HG03097 (cell line): ENCODE measurements around the gene PDGFC.
"Not testable (repeated sequence)": the region's sequence is repeated elsewhere in the genome, so short reads cannot be mapped to it uniquely, and the experiment has no call there.

Source experiments
- ATAC-seq: cut with Tn5 transposase; IDR thresholded peaks from one replicate; pipeline ENCODE4 v1.9.1; 2021; ENCODE audit not compliant: unreplicated experiment, low FRiP score

PDGFC gene

DNA sequence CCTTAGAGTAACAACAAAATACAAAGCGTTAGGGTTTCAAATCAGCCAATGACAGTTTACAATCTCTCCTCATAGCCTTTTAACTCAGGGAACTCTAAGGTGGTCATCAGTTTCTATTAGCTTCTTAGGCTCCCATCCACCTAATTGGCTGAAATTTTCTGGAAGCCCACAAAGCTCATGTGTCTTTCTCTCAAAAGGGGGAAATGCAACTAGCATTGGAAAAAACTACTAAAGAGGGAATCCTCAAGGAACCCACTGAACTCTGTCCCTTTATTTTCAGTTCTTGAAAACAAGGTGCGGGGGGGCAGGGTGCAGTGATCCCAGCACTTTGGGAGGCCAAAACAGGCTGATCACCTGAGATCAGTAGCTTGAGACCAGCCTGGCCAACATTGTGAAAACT lies 56.4 kb downstream of the PDGFC start:
- no peak for ATAC-seq

DNA sequence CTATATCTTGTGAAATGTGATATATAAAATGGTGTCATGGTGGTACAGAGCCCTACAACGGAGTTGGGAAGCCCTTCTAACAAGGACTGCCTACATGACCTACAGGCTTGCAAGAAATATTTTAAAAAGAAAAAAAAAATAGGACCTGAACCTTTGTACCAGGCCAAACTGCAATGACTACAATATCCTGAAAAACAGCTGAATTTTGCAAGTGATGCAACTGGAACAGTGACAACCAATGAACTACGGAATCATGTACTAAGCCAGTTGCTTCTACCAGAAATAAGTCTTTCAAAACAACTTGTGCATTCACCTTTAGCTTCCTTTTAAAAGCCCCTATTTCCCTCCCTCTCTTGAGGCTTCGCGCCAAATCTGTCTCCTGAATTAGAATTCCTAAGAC lies 58.4 kb downstream of the PDGFC start:
- no peak for ATAC-seq

DNA sequence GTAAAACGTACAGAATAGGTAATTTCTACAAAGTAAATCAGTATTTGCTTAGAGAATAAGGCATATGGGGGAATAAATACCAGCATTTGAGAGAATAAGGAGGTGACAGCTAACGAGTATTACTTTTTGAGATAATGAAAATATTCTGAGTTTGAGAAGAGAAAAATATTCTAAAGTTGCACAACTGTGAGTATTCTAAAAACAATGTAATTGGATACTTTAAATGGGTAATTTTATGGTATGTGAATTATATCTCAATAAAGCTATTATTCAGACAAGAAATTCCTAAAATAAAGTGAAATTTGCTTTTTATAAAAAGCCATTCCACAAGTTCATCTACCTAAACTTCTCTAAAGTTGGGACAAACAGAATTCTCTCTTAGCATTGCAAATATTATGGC lies 62.6 kb downstream of the PDGFC start:
- ATAC-seq = no peak

DNA sequence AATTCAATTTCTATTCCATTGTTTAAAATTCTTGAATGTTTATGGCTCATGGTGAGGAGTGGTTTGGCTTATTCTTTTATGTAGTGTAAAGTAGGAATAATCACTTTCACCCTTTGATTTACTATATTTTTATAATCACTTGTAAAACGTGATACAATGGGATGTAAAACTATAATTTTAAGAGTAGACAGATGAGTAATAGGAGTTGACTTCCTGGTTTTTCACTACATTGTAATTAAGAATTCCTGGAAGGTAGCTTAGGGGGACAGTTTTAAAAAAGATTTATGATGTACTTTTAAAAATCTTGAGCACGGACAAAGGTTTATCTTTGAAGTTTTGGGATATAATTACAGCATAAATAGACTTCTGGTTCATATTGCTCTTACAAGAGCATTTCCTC lies 65.3 kb downstream of the PDGFC start:
- ATAC-seq = no peak

DNA sequence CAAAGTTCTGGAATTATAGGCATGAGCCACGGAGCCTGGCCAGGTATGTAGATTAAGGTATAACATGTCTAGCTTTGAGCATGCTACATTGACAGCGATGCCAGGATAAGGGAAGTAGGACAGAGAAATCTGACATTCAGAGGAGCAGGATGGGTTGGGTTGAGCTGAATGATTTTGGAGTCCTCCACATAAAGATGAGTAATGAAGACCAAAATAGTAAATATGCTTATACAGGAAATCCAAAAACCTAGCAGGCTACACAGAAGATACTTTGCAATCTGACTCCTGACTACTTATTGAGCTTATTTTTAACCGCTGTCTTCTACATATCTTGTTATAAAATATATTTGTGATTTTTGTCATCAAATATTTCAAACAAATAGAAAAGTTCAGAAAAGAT lies 69.7 kb downstream of the PDGFC start:
- no peak for ATAC-seq

DNA sequence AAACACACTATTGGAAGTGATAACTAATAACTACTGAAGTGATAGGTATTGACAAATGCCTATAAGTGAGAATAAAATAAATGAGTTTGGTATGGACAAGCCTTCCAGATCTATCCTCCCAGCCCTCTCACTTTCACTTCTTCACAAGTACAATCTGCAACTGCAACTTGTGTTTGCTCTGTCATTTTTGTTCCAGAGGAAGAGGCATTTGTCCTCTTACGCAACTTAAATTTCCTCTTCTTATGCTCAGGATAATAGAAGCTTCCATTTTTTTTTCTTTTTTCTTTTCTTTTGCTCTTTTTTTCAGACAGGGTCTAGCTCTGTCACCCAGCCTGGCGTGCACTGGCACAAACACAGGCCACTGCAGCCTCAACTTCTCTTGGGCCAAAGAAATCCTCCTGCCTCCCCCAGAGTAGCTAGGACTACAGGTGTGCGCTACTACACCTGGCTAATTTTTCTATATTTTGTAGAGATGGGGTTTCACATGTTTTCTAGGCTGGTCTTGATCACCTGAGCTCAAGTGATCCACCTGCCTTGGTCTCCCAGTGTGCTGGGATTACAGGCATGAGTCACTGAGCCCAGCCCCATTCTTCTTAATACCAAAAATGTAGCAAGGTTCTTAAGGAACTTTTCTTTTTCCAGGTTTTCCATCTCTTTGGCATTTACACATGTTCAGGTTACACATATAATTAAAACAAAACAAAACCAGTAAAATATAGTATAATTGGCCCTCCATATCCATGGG lies 73.1 kb downstream of the PDGFC start:
- ATAC-seq = no peak

DNA sequence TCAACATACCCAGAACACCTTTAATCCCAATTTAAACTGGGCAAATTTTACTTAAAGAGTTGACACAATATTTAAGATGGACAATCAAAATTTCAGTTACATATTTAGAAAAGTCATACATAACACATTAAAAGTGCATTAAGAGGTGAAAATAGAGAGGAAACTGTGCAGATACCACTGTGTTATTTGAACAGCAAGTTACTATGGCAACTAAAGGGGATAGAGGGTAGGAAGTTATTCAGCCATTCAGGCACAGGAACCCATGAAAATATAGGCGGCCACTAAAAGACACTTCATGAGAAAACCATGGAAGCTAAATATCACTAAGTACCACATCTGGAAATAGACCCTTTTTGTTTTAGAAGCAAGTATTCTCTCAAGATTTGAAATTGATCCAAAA lies 75.1 kb downstream of the PDGFC start:
- no peak for ATAC-seq

DNA sequence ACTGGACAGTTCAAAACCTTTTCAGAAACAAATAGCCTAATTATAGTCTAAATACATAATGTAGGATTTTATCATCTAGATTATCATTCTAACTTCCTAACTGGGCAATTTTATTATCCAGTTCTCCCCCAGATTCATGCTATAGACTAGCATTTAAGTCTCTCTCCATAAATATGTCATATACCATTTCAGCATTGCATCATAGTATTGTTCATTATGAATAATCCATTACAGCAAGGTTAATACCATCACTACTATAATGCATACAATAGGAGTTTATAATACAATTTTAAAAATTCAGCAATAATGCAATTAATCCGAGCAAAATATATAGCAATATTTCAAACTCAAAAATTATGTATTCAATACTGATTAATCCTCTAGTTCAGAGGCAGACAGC lies 77.4 kb downstream of the PDGFC start:
- ATAC-seq = no peak

DNA sequence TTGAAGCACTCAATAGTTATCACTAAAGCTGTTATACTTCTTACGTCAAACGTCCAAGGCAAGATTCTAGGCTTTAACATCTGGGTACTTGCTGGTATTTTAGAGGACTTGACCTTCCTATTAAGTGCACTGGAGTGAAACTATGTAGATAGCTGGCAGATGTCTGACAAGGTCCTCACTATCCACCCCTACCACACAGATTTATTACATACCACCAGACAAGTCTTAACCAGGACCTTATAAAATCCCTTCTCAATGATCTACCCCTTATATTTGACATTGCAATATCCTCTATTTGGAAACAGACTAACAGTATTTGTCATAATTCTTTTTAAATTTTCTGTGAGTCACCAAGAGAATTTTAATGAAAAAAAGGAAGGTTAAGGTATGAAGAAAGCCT lies 78.8 kb downstream of the PDGFC start:
- no peak for ATAC-seq

DNA sequence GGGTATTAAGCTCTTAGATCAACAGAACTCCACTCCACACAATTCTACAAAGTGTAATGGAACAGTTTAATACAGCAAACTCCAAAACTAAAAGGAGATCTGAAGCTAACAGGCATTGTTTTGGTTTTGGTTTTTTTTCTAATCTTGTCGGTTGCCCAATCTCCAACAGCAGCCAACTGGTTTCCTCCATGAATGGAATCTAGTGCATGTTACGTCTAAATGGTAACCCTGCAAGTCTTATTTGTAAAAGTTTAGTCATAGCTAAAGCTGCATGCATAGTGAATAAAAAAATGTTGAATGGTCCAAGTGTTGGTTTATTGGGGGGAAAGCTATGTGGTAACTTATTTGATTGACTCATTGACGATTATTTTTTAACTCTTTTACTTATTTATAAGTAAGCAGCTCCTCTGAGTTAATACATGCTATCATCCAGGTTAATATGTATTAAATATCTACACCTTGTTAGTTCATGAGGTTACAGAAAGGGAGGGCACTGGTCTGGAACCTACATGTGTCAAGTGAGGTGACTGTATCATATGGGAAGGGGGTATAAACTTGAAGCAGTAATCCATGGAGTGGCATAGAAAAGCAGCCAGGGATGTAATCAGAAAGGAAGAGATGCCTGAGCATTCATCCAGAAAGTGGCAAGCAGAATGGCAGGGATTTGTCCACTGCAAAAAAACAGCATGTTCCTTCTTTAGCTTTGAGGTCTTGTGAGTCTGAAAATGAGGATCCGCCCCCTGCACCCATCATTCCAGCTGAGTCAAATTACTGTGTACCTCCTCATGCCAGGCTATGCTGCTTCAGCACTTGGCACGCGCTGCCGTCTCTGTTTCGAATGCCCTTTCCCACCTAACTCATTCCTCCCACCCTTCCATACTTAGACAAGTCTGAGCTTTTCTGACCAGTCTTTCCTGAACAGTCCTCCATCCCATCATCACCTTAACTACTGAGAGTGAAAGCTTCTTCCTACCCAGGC lies 81.7 kb downstream of the PDGFC start:
- ATAC-seq = no peak

DNA sequence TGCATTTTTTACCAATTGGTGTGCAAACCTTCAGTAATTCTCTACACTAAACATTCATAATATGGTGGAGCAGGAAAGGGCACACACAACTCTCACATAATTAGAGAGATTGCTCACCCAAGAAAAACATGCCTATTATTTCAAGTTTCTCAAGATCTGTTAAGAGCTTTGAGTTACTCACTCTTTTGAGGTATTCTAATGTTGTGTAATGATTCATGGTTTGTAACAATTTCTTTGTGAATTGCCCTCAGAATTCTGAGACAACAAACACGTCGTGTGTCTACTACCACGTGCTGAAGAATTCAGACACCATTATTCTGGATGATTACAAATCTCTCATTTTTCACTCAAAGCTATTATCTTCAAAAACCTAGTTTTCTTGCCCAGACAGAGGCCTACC lies 82.8 kb downstream of the PDGFC start:
- ATAC-seq = no peak

DNA sequence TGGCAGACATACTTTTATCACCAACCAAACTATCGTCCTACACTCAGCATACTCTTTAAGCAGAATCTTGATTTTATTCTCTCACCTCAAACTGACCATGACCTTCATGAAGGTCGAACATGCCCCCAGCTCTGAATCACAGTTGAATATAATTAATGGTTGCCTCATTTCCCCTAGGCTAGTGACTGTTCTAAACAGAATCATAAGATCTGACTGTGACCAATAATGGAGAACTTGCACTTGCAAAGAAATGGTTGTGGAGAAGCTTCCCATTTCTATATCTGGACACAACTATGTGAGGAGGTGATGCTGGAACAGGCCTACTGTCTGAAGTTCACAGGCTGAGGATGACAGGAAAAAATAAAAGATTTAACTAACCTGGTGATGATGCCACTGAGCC lies 85.1 kb downstream of the PDGFC start:
- no peak for ATAC-seq

DNA sequence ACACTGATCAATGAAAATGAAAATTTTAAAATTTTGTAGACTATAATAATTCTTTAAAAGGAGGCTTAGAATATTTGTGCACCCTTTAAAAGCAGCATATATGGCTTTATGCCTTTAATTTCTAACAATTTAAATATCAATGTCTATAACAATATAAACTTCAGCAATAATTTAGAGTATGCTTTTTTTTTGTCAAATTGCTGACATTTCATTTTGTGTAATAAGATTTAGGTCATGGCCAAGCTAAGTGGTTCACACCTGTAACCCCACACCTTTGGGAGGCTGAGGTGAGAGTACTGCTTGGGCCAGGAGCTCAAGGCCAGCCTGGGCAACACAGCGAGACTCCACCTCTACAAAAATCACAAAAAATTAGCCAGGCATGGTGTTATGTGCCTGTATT lies 86.2 kb downstream of the PDGFC start:
- no peak for ATAC-seq

DNA sequence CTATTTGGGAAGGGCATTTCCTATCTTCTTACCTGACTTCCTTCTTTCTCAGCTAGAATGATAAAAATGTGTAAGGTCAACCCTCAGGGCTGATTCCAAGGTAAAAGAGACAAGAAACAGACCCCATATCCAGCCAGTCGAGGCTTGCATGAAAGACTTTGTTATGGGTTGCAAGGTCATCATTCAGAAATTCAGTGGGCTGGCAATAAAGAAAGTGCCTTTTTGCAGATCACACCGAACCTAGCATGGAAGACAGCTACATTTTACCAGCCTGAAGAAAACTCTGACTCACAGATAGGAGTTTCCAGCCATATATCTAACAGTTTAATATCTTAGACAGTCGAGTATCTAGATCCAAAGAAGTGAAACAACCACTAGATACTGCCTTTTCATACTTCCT lies 87.4 kb downstream of the PDGFC start:
- ATAC-seq = no peak

DNA sequence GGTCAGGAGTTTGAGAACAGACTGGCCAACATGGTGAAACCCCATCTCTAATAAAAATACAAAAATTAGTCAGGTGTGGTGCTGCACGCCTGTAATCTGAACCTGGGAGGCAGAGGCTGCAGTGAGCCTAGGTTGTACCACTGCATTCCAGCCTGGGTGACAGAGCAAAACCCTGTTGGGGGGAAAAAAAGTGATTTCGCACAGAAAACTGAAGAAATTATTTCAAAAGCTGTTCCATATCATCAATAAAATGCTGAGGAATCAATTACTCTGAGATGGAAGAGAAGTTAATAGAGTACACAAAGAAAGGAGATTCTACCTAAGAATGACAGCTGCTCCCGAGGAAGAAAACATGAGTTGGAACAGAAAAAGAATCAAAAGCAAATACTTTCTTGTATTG lies 95.9 kb downstream of the PDGFC start:
- ATAC-seq = no peak

DNA sequence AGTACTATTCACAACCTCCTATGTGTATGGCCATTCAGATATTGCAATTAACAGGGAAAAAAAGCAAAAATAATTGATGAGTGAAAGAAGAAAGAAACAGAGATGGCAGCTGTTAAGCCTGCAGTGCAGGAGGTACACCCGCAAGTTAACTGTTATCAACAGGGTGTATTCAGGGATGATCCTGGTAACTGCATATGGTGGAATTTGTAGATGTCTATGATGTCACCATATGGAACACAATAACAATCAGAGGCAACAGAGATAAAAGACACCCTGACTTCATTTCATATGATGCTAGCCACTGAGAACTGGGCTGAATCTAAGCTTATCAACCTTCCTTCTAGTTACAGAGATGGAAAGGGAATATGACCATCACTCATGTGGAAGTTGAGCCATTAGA lies 96.5 kb downstream of the PDGFC start:
- no peak for ATAC-seq

DNA sequence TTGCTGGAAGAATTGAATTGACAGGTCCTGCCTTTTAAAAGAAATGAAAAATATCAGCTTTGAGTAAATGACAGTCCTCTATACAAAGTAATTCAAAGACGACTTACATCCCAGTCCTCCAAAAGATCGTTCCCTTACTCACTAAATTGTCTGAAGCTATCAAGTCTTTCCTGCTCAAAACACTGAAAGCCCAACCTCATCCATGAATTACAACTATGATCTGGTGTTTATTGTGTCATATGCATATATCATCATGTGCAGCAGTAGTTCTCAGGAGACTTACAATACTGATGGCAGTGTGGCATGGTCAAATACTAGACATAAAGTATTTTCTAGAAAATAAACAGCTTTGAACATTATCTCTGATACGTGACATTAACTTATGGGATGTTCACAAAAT lies 97.8 kb downstream of the PDGFC start:
- no peak for ATAC-seq

DNA sequence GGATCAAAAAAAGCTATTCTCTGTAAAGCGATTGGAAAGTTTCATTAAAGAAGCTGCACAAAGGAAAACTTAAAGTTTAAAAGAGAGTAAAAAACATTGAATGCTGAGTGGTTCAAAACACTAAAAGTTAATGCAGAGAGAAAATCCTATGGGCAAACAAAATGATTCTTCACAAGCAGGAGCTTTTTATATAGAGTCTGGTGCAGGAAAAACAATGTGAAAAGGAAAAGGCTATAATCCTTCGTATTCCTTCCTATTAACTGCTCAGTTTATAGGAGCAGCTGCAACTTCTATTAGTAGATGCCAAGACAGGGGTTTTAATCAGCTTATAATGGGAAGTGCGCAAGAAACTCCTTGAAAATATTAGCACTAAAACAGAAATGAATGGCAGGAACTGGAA lies 100.7 kb downstream of the PDGFC start:
- ATAC-seq = no peak

DNA sequence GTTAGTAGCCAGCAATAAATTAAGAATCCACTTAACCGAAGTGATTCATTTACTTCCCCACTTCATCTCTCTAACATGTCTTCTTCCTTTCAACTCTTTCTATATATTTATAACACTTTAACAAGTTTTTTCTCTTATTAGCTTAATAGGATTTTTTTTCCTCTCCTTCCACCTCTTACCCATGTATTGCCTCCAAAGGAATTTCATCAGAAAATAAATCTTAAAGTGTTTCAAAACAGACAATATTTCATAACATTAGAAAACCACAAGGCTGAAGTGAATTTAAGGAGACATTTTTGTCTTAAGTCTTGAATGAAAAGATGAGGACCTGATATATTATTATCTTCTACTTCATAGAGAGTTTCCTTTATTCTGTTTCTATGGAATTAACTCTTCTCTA lies 101.5 kb downstream of the PDGFC start:
- ATAC-seq = no peak

DNA sequence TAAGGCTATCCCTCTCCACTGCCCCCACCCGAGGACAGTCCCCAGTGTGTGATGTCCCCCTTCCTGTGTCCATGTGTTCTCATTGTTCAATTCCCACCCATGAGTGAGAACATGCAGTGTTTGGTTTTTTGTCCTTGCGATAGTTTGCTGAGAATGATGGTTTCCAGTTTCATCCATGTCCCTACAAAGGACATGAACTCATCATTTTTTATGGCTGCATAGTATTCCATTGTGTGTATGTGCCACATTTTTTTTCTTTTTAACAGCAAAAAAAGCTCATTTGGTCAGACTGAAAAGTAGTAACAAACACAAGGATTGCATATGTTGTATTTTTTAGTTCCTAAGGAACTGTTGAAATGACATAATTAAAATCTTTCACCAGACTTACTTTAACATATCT lies 105.5 kb downstream of the PDGFC start:
- not testable (repeated sequence) for ATAC-seq

DNA sequence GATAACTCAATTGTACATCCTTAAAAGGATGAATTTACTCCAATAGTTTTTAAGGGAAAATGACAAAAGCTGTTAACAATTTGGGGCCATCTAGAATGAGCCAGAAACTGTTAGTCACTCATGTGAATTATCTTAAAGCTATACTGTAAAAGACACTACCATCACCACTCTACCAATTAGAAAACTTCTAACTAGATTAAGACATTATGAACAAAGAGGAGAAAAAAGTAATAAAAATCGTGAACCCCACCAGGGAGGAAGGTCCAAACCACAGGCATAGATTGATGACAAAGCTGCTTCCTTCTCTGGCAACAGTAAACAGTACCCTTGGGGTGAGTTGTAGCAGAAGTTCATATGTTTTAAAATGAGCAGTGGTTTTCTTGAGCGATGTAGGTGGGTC lies 106.1 kb downstream of the PDGFC start:
- ATAC-seq = no peak

DNA sequence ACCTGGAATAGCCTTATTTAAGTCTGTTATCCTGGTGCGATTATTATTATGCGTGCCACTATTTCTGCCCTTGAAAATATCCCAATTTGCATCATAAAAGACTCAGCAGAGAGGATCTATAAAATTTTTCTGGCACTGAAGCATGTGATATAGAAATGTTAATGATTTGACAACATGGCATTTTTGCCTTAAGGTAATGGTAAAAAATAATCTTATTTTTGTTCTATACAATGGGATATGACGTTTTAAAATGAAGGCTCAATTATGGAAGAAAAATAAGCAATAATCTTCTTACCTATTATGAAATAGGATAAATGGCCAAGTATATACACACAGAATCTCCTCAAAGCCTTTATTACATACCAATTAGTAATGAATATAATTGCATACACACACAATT lies 113.5 kb downstream of the PDGFC start:
- no peak for ATAC-seq
